H1 (cell line): ENCODE measurements around the gene DOCK6. TPM values are rescaled to one million over a fixed set of nuclear protein-coding genes. Genes with fewer than 3 reads are reported as not detected.

ENCODE experiments used
- BCL11A ChIP-seq, 2 experiments: IDR thresholded peaks; one replicate each; pipeline ENCODE4 v1.6.1; 2011; ENCODE audit warnings: low read depth in 2 of 2, low read length in 2 of 2, mild to moderate bottlenecking in 2 of 2
- CBX5 ChIP-seq: fragments of 300-800, 300-1000 bp; sonication (generic); IDR thresholded peaks from 2 replicates; pipeline ENCODE4 v1.7.1; 2016; ENCODE audit warnings: antibody characterized with exemption, low read length, low read depth
- HDAC2 ChIP-seq, 2 experiments: fragments of 300-600 bp in 1 of 2; sonication (generic) in 1 of 2; IDR thresholded peaks; 2 replicates each; pipeline ENCODE4 v1.6.1; 2011 to 2012; ENCODE audit warnings: low read depth in 2 of 2, low read length in 2 of 2, mild to moderate bottlenecking in 2 of 2, moderate library complexity in 2 of 2, borderline replicate concordance in 1 of 2, inconsistent platforms in 1 of 2
- KDM4A ChIP-seq: IDR thresholded peaks from one replicate; pipeline ENCODE4 v1.7.1; 2012; ENCODE audit warnings: low read depth, mild to moderate bottlenecking, moderate library complexity, low read length, inconsistent platforms; ENCODE audit not compliant: severe bottlenecking
- PHF8 ChIP-seq: fragments of 200-600 bp; sonication (generic); conservative IDR thresholded peaks from 2 replicates; pipeline ENCODE4 v1.7.1; 2012; ENCODE audit warnings: low read depth, mild to moderate bottlenecking, inconsistent platforms, low read length, moderate library complexity
- RAD21 ChIP-seq, 2 experiments: IDR thresholded peaks in 1 of 2; conservative IDR thresholded peaks in 1 of 2; 2 replicates each; pipeline ENCODE4 v1.6.1; 2011; ENCODE audit warnings: low read depth in 2 of 2, low read length in 2 of 2, improper control_type of control experiment in 1 of 2, inconsistent platforms in 1 of 2, mild to moderate bottlenecking in 1 of 2, moderate library complexity in 1 of 2
- RBBP5 ChIP-seq: IDR thresholded peaks from 2 replicates; pipeline ENCODE4 v1.7.1; 2012; ENCODE audit warnings: low read depth, mild to moderate bottlenecking, inconsistent platforms, low read length, moderate library complexity, borderline replicate concordance
- RXRA ChIP-seq: IDR thresholded peaks from 2 replicates; pipeline ENCODE4 v1.6.1; 2011; ENCODE audit warnings: low read depth, mild to moderate bottlenecking, low read length, moderate library complexity; ENCODE audit not compliant: insufficient read depth
- SIN3A ChIP-seq, 2 experiments: IDR thresholded peaks in 1 of 2; conservative IDR thresholded peaks in 1 of 2; 2 replicates each; pipeline ENCODE4 v1.6.1; 2011 to 2012; ENCODE audit warnings: low read length in 2 of 2, improper control_type of control experiment in 1 of 2, low read depth in 1 of 2, mild to moderate bottlenecking in 1 of 2
- SP1 ChIP-seq: IDR thresholded peaks from 2 replicates; pipeline ENCODE4 v1.6.1; 2011; ENCODE audit warnings: low read depth, low read length
- SUZ12 ChIP-seq: fragments of 200-600 bp; sonication (generic); IDR thresholded peaks from 2 replicates; pipeline ENCODE4 v1.6.1; 2012; ENCODE audit warnings: mild to moderate bottlenecking, inconsistent platforms, low read length, moderate library complexity, mixed read lengths
- TAF1 ChIP-seq: IDR thresholded peaks from 2 replicates; pipeline ENCODE4 v1.6.1; 2011; ENCODE audit warnings: mild to moderate bottlenecking, low read depth, low read length
- TAF7 ChIP-seq: optimal IDR thresholded peaks from 2 replicates; pipeline ENCODE3; 2011; ENCODE audit warnings: low read depth, mild to moderate bottlenecking, inconsistent platforms, low read length, moderate library complexity, borderline replicate concordance
- TEAD4 ChIP-seq: IDR thresholded peaks from 2 replicates; pipeline ENCODE4 v1.6.1; 2012; ENCODE audit warnings: low read depth, low read length, inconsistent platforms, mixed read lengths
- YY1 ChIP-seq: IDR thresholded peaks from 2 replicates; pipeline ENCODE4 v1.6.1; 2011; ENCODE audit warnings: low read depth, mild to moderate bottlenecking, low read length
- polyA plus RNA-seq, 7 experiments: library from polyadenylated mRNA; depleted of rRNA in 3 of 7; stranded (reverse) in 5 of 7; unstranded in 2 of 7; fragments of >200 nt in 5 of 7; fragments of 200-250 nt in 2 of 7; gene quantifications; 1 replicate in 5 of 7; 2 replicates in 1 of 7; 4 replicates in 1 of 7; pipeline versions ENCODE4 v1.2.1 to v1.2.3, GENCODE V29; 2011 to 2013; ENCODE audit warnings: missing spikeins in 2 of 7, mixed read lengths in 2 of 7
- total RNA-seq: library from RNA; stranded (reverse); fragmentation: NEBNext Ultra II Directional; extraction: Animal tissue kit (Norgen Biotek cat#: 25700); gene quantifications from 2 replicates; pipeline ENCODE4 v1.2.1, GENCODE V29; 2021
- TF ChIP-seq, protein P1 (sequence below), 3 experiments: IDR thresholded peaks; 1 replicate in 2 of 3; 2 replicates in 1 of 3; pipeline versions ENCODE4 v1.5.1 to v1.6.1; 2011; ENCODE audit warnings: low read length in 3 of 3, mild to moderate bottlenecking in 3 of 3, inconsistent platforms in 2 of 3, low read depth in 1 of 3, moderate library complexity in 1 of 3; ENCODE audit not compliant: insufficient read depth in 1 of 3; ENCODE audit errors: control extremely low read depth in 1 of 3
- TF ChIP-seq, protein P2 (sequence below): IDR thresholded peaks from 2 replicates; pipeline ENCODE4 v1.6.1; 2011; ENCODE audit warnings: low read depth, mild to moderate bottlenecking, low read length; ENCODE audit not compliant: insufficient read depth

The DOCK6 gene
- total and polyA plus RNA-seq, 2 of the 8 experiments (the other 6 are each of a cell fraction or from before 2014, with no cell fraction given): 25.5 to 54.7 TPM

DNA sequence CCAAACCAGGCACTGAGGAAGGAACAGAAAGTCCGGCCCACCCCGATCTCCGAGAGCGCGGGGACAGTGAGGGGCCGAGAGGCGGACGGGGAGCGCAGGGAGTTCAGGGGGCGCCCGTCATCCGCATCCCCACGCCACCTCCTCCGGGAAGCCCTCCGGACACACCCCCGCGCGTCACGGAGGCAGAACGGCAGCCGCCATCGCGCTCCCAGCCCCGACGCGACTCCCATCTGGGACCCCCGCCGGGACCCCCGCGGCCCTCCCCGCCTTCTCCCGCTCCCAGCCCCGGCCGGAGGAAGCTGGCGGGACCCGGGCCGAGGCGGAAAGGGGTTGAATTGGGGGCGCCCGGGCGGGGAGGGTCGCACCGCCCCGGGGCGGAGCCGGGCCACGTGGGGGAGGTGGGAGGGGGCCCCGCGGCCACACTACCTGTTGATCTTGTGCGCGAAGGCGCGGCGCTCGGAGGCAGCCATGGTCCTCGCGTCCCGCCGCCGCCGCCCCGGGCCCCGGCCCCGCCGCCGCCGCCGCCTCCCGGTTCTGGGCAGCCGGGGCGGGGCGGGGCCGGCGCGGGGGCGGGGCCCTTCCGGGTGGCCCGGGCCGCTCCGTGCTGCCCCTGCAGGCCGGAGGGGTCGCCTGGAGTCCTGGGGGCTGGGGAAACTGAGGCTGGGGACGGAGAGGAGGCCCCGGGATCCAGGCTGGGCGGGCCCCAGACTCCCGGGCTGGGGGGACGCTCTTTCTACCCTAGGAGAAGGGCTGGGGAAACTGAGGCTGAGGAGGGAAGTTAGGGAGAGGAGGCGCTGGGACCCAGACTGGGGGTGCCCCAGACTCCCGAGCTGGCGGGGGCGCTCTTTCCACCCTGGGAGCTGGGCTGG is at the start of gene DOCK6 (continued):
- TF ChIP-seq RXRA (no peak), HDAC2 (IDR thresholded peaks at IDR 0.05; ENCODE audit: borderline replicate concordance in 1 of 2, low read depth in 2 of 2, low read length in 2 of 2) (0 out of 4 replicates have a peak, but pooled peaks of 1 of the 2 experiments have one; percentile 11), TEAD4 (no peak), TAF7 (peak; percentile 50), TAF1 (peak; percentile 38), CBX5 (no peak), RBBP5 (no peak), BCL11A (IDR thresholded peaks at IDR 0.05; ENCODE audit: low read depth in 2 of 2, low read length in 2 of 2) (no peak), SIN3A (conservative IDR thresholded peaks at IDR 0.05 in 1 of 2, IDR thresholded peaks at IDR 0.05 in 1 of 2; ENCODE audit: low read depth in 1 of 2, low read length in 2 of 2) (no peak; a peak in 1 of 4 replicates), PHF8 (peak; percentile 60; the same call in 1 of the 2 replicates), SUZ12 (no peak), KDM4A (peak; percentile 42), RAD21 (IDR thresholded peaks at IDR 0.05 in 1 of 2, conservative IDR thresholded peaks at IDR 0.05 in 1 of 2; ENCODE audit: low read depth in 2 of 2, low read length in 2 of 2) (no peak), SP1 (no peak), YY1 (peak; percentile 41; the same call in 1 of the 2 replicates)
- TF ChIP-seq, protein P1, sequence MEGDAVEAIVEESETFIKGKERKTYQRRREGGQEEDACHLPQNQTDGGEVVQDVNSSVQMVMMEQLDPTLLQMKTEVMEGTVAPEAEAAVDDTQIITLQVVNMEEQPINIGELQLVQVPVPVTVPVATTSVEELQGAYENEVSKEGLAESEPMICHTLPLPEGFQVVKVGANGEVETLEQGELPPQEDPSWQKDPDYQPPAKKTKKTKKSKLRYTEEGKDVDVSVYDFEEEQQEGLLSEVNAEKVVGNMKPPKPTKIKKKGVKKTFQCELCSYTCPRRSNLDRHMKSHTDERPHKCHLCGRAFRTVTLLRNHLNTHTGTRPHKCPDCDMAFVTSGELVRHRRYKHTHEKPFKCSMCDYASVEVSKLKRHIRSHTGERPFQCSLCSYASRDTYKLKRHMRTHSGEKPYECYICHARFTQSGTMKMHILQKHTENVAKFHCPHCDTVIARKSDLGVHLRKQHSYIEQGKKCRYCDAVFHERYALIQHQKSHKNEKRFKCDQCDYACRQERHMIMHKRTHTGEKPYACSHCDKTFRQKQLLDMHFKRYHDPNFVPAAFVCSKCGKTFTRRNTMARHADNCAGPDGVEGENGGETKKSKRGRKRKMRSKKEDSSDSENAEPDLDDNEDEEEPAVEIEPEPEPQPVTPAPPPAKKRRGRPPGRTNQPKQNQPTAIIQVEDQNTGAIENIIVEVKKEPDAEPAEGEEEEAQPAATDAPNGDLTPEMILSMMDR (IDR thresholded peaks at IDR 0.05; ENCODE audit: control extremely low read depth in 1 of 3, insufficient read depth in 1 of 3, low read depth in 1 of 3, low read length in 3 of 3): peak; percentile 40 to 52 (median 40)
- TF ChIP-seq, protein P2, sequence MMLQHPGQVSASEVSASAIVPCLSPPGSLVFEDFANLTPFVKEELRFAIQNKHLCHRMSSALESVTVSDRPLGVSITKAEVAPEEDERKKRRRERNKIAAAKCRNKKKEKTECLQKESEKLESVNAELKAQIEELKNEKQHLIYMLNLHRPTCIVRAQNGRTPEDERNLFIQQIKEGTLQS: no peak
